Panc1 (cell line): ENCODE results near the gene INPP4A. TPM values are rescaled to one million over a fixed set of nuclear protein-coding genes. Genes with fewer than 3 reads are reported as not detected.

Experiments used
- ATAC-seq: fragments of 200-7000 bp; cut with Tn5 transposase; 2 replicates; pipeline ENCODE4 v1.9.1; 2020; ENCODE audit warnings: mild to moderate bottlenecking, moderate library complexity
- BruUV-seq: library from RNA; stranded (reverse); fragments of 400-500 nt; replicated peaks from 2 replicates; lab custom pipeline; 2021; lab: Mats Ljungman, UMichigan
- CTCF ChIA-PET: fragments of 300-600 bp; sonication (Branson Sonifier 250); formaldehyde crosslinking; loops from one replicate; lab custom pipeline; 2022; ENCODE audit warnings: antibody characterized with exemption; lab: Charles Lee
- POLR2A ChIA-PET: fragments of 300-600 bp; sonication (Branson Sonifier 250); formaldehyde crosslinking; loops from one replicate; lab custom pipeline; 2022; ENCODE audit warnings: antibody characterized with exemption; lab: Charles Lee
- DNase-seq: peaks from one replicate; pipeline ENCODE4 v3.0.0-alpha.2; 2010; ENCODE audit warnings: low read depth, low spot score
- H3K27ac ChIP-seq: 2 replicates; pipeline ENCODE4 v1.5.1; 2011; ENCODE audit warnings: mild to moderate bottlenecking, low read length, inconsistent platforms
- H3K27me3 ChIP-seq: fragments of 200-500 bp; sonication (Bioruptor generic); 2 replicates; pipeline ENCODE4 v1.6.0; 2014; ENCODE audit warnings: low read length, inconsistent platforms; ENCODE audit not compliant: control insufficient read depth, insufficient read depth
- H3K36me3 ChIP-seq: fragments of 200-500 bp; sonication (Bioruptor generic); 2 replicates; pipeline ENCODE4 v1.5.1; 2014; ENCODE audit warnings: inconsistent platforms, mild to moderate bottlenecking, low read length, moderate library complexity; ENCODE audit not compliant: control insufficient read depth, insufficient read depth
- H3K4me1 ChIP-seq: 2 replicates; pipeline ENCODE4 v1.5.1; 2011; ENCODE audit warnings: inconsistent platforms, mild to moderate bottlenecking, low read length, moderate library complexity; ENCODE audit not compliant: control insufficient read depth, insufficient read depth
- H3K4me3 ChIP-seq, 2 experiments: 2 replicates each; pipeline ENCODE4 v1.5.1; 2011 to 2012; ENCODE audit warnings: low read depth in 2 of 2, low read length in 2 of 2, mild to moderate bottlenecking in 2 of 2, inconsistent platforms in 1 of 2, moderate library complexity in 1 of 2
- H3K9me3 ChIP-seq: fragments of 200-500 bp; sonication (Bioruptor generic); 2 replicates; pipeline ENCODE4 v1.5.1; 2014; ENCODE audit warnings: low read depth, mild to moderate bottlenecking, inconsistent platforms, low read length, moderate library complexity; ENCODE audit not compliant: control insufficient read depth, insufficient read depth
- CTCF ChIP-seq: fragments of 450-650 bp; IDR thresholded peaks from 2 replicates; pipeline ENCODE4 v1.5.1; 2017; ENCODE audit warnings: mild to moderate bottlenecking
- POLR2AphosphoS5 ChIP-seq: IDR thresholded peaks from 2 replicates; pipeline ENCODE4 v1.6.1; 2012; ENCODE audit warnings: mild to moderate bottlenecking, low read depth, low read length, moderate library complexity
- SIN3A ChIP-seq: IDR thresholded peaks from 2 replicates; pipeline ENCODE4 v1.6.1; 2012; ENCODE audit warnings: low read depth, mild to moderate bottlenecking, low read length, moderate library complexity, borderline replicate concordance; ENCODE audit not compliant: insufficient read depth
- TCF7L2 ChIP-seq: IDR thresholded peaks from 2 replicates; pipeline ENCODE4 v1.6.1; 2011; ENCODE audit warnings: mild to moderate bottlenecking, low read depth, low read length, inconsistent platforms
- in situ Hi-C: cut with HindIII; loops from 2 replicates; pipeline ENCODE4 v1.10.0; 2016; ENCODE audit warnings: low sequenced_read_pairs, low pct_unique_long_range_greater_than_20kb
- intact Hi-C: fragments of 100-400 bp; cut with micrococcal nuclease; formaldehyde crosslinking; loops from one replicate; pipeline ENCODE4 v1.10.0; 2022; ENCODE audit not compliant: unreplicated experiment
- total RNA-seq: library from RNA; stranded (reverse); gene quantifications from one replicate; pipeline ENCODE4 v1.2.1, GENCODE V29; 2021; ENCODE audit not compliant: unreplicated experiment
- TF ChIP-seq, protein P1 (sequence below), 2 experiments: IDR thresholded peaks; 2 replicates each; pipeline ENCODE4 v1.6.1; 2011 to 2012; ENCODE audit warnings: low read depth in 2 of 2, control low read depth in 1 of 2, low read length in 1 of 2, mild to moderate bottlenecking in 1 of 2, moderate library complexity in 1 of 2; ENCODE audit not compliant: insufficient read depth in 1 of 2

Gene INPP4A
- total RNA-seq, 1 experiment from 2014 or later: 22.9 TPM

DNA sequence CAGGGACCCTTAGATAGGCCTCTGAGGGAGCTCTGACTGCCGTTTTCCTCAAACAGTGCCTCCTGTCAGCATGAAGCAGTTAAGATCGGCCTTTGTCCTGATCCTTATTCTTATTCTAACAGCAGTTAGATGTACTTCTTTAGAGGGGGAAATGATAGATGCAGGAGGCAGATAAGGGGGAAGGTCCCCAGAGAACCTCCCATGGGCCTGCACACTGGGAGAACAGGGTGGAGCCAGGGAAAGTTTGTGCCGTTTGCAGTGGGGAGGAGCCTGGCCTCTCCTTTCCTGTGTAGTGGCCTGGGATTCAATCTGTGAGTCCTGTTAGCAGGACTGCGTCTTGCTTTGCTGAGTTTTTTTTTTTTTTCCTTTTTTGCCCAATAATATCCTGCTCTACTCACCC, 7.9 kb upstream of the INPP4A start:
- H3K9me3 ChIP-seq: peaks cover 2% of the 10 kb centered on the region; the same call in 1 of the 2 replicates
- intact Hi-C loops: no loop called here
- CTCF ChIA-PET: no interaction called here
- ATAC-seq: no peak
- peaks cover 6% of the 10 kb centered on the region for H3K27me3 ChIP-seq
- in situ Hi-C loops: no loop called here
- H3K4me3 ChIP-seq: no peak overlapping the region
- no peak for DNase-seq
- no peaks in the 10 kb centered on the region for H3K4me1 ChIP-seq
- TF ChIP-seq POLR2AphosphoS5: no peak
- no peak for TF ChIP-seq TCF7L2
- TF ChIP-seq, protein P1, sequence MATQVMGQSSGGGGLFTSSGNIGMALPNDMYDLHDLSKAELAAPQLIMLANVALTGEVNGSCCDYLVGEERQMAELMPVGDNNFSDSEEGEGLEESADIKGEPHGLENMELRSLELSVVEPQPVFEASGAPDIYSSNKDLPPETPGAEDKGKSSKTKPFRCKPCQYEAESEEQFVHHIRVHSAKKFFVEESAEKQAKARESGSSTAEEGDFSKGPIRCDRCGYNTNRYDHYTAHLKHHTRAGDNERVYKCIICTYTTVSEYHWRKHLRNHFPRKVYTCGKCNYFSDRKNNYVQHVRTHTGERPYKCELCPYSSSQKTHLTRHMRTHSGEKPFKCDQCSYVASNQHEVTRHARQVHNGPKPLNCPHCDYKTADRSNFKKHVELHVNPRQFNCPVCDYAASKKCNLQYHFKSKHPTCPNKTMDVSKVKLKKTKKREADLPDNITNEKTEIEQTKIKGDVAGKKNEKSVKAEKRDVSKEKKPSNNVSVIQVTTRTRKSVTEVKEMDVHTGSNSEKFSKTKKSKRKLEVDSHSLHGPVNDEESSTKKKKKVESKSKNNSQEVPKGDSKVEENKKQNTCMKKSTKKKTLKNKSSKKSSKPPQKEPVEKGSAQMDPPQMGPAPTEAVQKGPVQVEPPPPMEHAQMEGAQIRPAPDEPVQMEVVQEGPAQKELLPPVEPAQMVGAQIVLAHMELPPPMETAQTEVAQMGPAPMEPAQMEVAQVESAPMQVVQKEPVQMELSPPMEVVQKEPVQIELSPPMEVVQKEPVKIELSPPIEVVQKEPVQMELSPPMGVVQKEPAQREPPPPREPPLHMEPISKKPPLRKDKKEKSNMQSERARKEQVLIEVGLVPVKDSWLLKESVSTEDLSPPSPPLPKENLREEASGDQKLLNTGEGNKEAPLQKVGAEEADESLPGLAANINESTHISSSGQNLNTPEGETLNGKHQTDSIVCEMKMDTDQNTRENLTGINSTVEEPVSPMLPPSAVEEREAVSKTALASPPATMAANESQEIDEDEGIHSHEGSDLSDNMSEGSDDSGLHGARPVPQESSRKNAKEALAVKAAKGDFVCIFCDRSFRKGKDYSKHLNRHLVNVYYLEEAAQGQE (IDR thresholded peaks at IDR 0.05; ENCODE audit: insufficient read depth in 1 of 2, low read depth in 2 of 2, low read length in 1 of 2): no peak
- no peak for TF ChIP-seq CTCF
- TF ChIP-seq SIN3A: no peak
- no TSS peak for BruUV-seq
- H3K27ac ChIP-seq: no peak overlapping the region
- no peaks in the 10 kb centered on the region for H3K36me3 ChIP-seq
- POLR2A ChIA-PET: no interaction called here

- DNase-seq: no peak
- no peak for ATAC-seq
- in situ Hi-C loops: no loop called here
- Histone ChIP-seq H3K27me3 (peaks cover 6% of the 10 kb centered on the region), H3K9me3 (no peaks in the 10 kb centered on the region), H3K36me3 (no peaks in the 10 kb centered on the region), H3K27ac (no peak overlapping the region), H3K4me3 (no peak overlapping the region), H3K4me1 (no peaks in the 10 kb centered on the region)
- CTCF ChIA-PET: no interaction called here
- intact Hi-C loops: no loop called here
- BruUV-seq: no TSS peak
- TF ChIP-seq CTCF (no peak), POLR2AphosphoS5 (no peak), SIN3A (no peak), TCF7L2 (no peak)
- TF ChIP-seq, protein P1 (IDR thresholded peaks at IDR 0.05; ENCODE audit: insufficient read depth in 1 of 2, low read depth in 2 of 2, low read length in 1 of 2): no peak
- POLR2A ChIA-PET: no interaction called here
Observed at GRCh38 chr2:98438190-98439133, 6.2 kb upstream of the INPP4A start.
